IPS-18c (cell line): ENCODE results near the gene TSPEAR.
A peak's percentile ranks its signal among the peaks of the same experiment; 100 is the strongest.

Experiments
- H3K4me3 ChIP-seq: 2 replicates; pipeline ENCODE4 v1.7.0; 2013; ENCODE audit warnings: low read depth, mild to moderate bottlenecking, low read length, moderate library complexity; ENCODE audit not compliant: insufficient read depth
- H3K9me3 ChIP-seq: one replicate; pipeline ENCODE4 v1.6.1; 2013; ENCODE audit warnings: mild to moderate bottlenecking, low read length, moderate library complexity; ENCODE audit not compliant: control insufficient read depth, insufficient read depth

TSPEAR gene

GRCh38 chr21:44710756-44711326 lies 531 bp downstream of the TSPEAR start:
- H3K4me3 ChIP-seq, result peak overlapping the region; percentile 53
- H3K9me3 ChIP-seq, result peaks cover 2% of the 10 kb centered on the region

GRCh38 chr21:44710294-44710665 lies 1.1 kb downstream of the TSPEAR start:
- Histone ChIP-seq H3K4me3 (peak overlapping the region; percentile 53), H3K9me3 (peaks cover 2% of the 10 kb centered on the region)

- peak overlapping the region; percentile 53 for H3K4me3 ChIP-seq
- peaks cover 2% of the 10 kb centered on the region for H3K9me3 ChIP-seq
Observed at GRCh38 chr21:44709426-44710293, 1.7 kb downstream of the TSPEAR start.

GRCh38 chr21:44708866-44709425 lies 2.4 kb downstream of the TSPEAR start:
- Histone ChIP-seq H3K9me3 (peaks cover 2% of the 10 kb centered on the region), H3K4me3 (peak overlapping the region; percentile 45)

- peaks cover 2% of the 10 kb centered on the region for H3K9me3 ChIP-seq
- peak overlapping the region; percentile 45 for H3K4me3 ChIP-seq
Observed at GRCh38 chr21:44708213-44708865, 3.0 kb downstream of the TSPEAR start.

- Histone ChIP-seq H3K4me3 (peak overlapping the region; percentile 70), H3K9me3 (peaks cover 2% of the 10 kb centered on the region)
Observed at GRCh38 chr21:44706706-44707581, 4.4 kb downstream of the TSPEAR start.

GRCh38 chr21:44706026-44706705 lies 5.2 kb downstream of the TSPEAR start:
- H3K9me3 ChIP-seq, result peaks cover 2% of the 10 kb centered on the region
- peak overlapping the region; percentile 70 for H3K4me3 ChIP-seq

GRCh38 chr21:44704636-44705001 lies 6.8 kb downstream of the TSPEAR start:
- Histone ChIP-seq H3K9me3 (peaks cover 2% of the 10 kb centered on the region), H3K4me3 (peak overlapping the region; percentile 38)

GRCh38 chr21:44703731-44704635 lies 7.4 kb downstream of the TSPEAR start:
- Histone ChIP-seq H3K4me3 (peak overlapping the region; percentile 38; the same call in 1 of the 2 replicates), H3K9me3 (peaks cover 2% of the 10 kb centered on the region)

GRCh38 chr21:44702973-44703730 lies 8.2 kb downstream of the TSPEAR start:
- Histone ChIP-seq H3K4me3 (no peak overlapping the region), H3K9me3 (peaks cover 2% of the 10 kb centered on the region)

- H3K9me3 ChIP-seq, result peaks cover 2% of the 10 kb centered on the region
Observed at GRCh38 chr21:44702111-44702972, 9.0 kb downstream of the TSPEAR start.

GRCh38 chr21:44701541-44701940 lies 9.8 kb downstream of the TSPEAR start:
- peaks cover 2% of the 10 kb centered on the region for H3K9me3 ChIP-seq
- H3K4me3 ChIP-seq, result no peak overlapping the region

More at GRCh38 chr21:44702111-44702972, 9.0 kb downstream of the TSPEAR start:
- H3K4me3 ChIP-seq, result no peak overlapping the region

GRCh38 chr21:44701023-44701400 lies 10.4 kb downstream of the TSPEAR start:
- Histone ChIP-seq H3K9me3 (no peaks in the 10 kb centered on the region), H3K4me3 (no peak overlapping the region)
